Dedifferentiated amniotic fluid mesenchymal stem cell (primary cell): ENCODE results near the gene VAPB.

Experiments
- DNase-seq: peaks from one replicate; pipeline ENCODE4 v3.0.0-alpha.2; 2016; ENCODE audit errors: extremely low spot score

The VAPB gene

DNA sequence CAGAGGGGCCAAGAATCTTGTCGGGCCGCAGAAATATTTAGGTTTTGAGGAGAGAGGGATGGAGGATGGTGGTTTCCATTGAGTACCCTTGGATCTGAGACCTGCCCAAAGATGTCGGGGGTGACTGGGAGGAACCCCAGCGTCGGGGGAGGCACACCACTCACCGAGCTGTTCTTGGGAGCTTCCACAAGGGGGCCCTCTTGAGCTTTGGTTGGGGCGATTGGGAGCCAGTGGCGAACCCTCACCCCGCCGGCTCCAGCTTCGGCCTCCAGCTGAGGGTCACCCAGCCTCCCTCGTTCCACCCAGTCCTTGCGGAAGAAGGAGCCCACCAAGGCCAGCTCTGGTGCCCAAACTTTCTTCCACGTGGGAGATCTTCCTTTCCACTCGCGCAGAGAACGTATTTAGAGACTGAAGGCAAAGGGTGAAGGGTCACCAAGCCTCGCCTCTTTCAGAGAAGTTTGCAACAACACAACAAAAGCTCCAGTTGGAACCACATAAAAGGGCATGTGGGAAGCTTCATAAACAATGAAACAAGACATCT, 92.5 kb downstream of the VAPB start:
- no peak for DNase-seq

DNA sequence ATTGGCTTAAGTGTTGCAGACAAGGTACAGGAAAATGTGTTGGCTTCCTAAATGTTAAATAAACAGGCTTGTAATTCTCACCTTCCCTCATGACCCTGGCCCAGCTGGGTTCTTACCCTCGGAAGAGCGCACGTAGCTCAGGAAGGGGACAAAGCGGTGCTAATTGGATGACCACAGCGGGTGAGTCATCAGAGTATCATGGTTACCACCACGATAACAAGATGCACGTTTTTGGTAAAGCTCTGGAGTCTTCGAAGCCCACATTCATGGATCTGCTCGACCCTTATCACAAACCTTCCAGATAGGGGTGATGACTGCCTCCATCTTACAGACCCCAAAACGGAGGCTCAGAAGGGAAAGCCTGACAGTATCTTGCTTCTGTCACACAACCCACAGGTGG, 93.4 kb downstream of the VAPB start:
- no peak for DNase-seq

DNA sequence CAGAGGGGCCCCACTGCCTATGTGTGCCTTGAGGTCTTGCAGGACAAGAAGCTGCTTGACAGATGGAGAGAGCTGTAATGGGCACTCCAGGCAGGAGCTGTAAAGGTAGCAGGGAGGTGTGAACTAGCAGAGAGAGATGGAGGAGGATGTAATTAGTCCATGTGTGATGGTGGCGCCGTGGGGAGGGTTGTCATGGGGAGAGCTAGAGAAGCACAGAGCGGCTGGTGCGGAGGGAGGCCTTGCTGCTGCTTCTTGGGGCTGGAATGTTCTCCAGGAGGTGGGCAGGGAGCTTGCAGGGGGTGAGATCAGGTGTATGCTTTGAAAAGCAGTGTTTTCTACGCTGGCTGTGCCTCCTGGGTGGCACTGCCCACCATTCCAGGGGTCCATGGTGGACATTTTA, 94.0 kb downstream of the VAPB start:
- DNase-seq, result no peak

DNA sequence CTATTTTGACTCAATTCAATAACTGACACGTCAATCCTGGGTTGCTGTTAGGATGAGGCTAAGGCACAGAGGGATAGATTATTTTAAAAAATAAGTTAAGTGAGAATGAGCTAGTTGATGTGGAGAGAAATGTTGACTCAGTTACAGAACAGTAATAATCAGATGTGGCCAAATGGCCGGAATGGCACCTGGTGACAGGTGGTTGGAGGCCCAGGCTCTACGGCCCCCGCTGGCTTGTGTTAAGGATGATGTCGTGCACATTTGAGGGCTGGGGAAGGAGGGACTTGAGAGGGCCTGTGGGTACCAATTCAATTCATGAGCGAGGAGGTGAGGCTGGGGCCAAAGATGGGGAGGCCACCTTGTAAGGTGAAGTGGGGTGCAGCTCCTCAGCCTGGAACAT, 94.4 kb downstream of the VAPB start:
- no peak for DNase-seq

DNA sequence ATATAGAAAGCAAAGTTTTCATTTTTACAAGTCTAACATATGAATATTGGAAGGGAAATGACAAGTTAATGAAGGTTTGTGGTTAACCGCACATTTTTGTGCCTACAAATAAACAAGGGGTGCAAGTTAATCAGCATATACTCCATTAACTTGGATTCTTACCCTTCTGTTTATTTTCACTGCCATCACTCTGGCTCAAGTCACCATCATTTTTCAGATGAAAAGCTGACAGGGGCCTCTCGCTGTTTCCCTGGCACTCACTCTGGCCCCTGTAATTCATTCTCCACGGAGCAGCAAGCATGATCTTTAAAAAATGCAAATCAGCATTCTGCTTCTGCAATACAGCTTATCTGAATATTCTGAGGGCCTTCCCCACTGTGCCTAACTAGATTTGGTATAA, 96.4 kb downstream of the VAPB start:
- DNase-seq, result no peak

DNA sequence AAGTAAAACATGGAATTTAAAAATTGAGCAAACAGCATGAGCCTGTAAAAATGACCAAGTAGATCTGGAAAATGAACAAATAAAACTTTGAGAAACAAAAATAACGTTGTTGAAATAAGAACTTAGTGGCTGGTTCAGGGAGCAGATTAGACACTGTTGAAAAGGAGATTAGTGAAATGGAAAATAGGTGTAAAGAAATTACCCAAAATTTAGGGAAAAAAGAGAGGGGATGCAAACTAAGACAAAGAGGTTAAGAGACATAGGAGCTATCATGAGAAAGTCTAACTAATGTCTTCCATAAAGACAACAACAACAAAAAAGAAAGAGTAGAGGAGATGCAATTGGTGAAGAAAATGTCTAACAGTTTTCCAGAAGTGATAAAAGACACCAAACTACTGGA, 97.2 kb downstream of the VAPB start:
- DNase-seq, result no peak

DNA sequence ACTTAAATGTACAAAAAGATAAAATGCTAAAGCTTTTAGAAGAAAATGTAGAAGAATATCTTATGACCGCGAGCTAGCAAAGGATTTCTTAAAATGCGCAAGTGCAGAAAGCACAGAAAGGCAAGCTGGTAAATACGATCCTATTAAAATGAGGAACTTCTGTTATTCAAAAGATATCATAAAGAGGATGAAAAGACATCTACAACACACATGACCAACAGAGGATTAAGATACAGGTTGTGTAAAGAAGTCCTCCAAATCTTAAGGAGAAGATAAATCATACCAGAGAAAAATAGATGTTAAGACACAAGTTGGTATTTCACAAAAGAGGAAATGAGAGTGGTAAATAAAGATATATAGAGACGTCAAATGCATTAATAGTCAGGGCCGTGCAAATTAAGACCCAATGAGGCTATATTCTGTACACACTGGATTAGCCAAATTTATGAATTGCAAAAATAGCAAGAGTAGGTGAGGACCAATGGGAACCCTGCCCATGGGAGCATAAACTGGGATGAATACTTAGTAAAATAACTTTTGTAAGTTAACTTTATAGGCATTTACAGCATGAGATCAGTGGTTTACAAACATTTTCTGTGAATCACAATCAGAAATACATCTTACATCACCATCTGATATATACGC, 103.2 kb downstream of the VAPB start:
- no peak for DNase-seq

DNA sequence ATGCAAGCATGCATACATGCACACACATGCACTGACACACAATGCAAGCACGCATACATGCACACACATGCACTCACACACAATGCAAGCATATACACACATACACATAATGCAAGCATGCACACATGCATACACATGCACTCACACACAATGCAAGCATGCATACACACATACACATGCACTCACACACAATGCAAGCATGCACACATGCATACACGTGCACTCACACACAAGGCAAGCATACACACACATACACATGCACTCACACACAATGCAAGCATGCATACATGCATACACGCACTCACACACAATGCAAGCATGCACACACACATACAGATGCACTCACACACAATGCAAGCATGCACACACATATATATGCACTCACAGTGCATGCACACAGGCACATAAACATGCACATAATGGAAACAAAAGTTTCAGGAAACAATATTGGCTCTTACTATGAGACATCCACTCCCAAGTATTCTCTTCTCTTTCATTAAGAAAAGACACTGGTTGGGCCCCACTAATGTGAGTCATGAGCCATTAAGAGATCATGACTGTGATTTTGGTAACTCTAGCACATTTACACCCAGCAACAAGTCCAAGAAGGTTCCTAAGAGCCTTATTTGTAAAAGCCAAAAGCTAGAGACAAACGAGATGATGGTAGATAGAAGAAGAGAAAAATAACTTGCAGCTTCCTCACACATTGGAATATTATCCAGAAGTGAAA, 103.9 kb downstream of the VAPB start:
- no peak for DNase-seq

DNA sequence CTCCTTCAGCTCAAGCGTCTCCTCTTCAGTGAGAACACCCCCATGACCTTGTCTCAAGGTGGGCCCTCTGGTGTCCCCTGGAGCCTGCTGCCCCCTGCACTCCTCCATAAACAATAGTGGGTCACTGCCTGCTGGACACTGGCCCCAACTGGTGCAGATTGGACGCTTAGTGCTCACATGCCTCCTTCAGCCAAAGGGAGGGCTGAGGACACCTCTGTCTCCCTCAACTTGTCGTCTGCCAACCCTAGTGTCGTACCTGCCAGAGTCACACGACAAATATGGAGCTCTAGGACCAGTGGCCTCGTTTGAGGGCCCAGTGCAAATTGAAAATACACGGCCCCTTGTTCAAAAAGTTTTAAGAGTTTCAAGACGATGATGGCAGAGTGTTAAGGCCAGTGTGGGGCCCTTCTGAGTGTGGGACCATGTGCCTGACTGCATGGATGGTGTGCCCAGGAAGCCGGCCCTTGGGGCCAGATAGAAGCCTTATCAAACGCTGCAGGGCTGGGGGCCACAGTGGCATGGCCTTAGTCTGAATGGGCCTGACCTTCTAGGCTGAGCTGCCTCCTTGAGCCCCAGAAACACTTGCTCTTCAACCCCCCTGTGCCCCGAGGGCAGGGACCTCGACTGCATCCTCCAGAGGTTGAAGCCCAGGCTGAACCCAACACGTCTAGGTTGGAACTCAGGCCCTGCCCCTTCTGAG, 106.0 kb downstream of the VAPB start:
- DNase-seq, result no peak

DNA sequence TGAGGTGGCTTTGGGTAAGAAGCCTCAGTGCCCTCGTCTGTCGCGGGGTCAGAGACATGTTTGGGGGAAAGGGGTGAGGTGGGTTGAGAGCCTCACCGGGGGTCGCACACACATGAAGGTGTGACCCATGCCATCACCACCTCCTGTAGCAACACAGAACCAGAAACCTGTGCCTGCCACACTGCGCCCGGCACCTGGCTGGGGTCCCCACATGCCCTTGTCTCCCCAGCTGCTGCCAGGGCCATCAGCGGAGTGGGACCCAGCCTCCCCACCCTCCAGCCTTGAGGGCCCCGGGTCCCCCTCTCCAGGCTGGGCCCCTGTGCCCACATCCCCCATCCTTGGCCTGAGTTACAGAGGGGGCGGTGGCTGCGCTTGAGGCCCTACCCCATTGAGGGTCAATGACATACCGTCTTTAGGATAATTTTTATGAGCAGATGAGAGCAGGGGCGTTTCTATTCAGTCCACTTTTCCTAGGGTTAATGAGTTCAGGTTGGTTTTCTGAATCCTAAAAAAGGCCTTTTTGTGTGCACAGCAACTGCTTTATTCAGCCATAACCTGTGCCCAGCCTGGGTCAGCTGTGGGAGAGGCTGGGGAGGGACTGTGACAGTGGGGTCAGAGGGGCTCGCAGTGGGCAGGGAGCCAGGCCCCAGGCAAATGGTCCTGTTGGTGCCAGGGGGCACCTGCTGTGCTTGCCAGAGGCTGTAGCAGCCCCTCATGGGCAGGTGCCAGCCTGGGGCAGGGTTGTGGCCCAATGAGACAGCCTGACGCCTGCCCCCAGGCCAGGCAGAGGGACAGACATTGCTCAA, 106.8 kb downstream of the VAPB start:
- DNase-seq, result no peak

DNA sequence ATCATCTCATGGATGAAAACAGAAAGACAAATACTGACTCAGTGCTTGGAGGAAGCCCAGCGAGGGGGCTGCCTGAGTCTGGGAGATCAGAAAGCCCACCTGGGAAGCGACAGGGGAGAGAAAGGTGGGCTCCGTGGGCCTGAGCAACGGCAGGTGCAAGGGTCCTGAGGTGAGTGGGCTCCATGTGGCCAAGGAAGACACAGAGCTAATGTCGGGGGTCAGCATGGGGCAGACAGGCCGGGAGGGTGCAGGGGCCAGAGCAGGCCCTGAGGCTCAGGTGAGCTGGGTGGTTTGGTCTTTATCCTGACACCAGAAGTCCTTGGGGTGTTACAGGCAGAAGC, 107.4 kb downstream of the VAPB start:
- DNase-seq, result no peak

DNA sequence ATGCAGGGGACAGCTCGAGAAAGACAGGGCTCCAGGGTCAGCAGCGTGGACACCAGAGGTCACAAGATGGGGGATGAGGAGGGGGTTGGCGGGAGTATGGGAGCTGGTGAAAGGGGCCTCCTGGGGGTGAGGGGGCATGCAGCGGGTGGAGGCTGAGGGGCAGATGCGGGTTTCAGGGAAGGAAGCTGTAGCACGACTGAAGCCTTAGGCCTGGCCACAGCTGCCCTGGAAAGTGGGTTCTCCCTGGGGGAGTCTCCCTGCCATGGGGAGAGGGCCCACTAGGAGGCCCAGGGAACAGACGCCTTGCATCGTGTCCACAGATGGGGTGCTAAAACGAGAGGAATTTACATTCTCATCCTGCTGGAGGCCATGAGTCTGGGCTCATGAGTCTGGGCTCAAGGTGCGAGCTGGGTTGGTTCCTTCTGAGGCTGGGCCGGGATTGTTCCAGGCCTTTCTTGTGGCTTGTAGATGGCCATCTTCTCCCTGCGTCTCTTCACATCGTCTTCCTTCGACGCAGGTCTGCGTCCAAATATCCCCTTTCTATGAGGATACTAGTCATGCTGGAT, 108.1 kb downstream of the VAPB start:
- DNase-seq, result no peak

DNA sequence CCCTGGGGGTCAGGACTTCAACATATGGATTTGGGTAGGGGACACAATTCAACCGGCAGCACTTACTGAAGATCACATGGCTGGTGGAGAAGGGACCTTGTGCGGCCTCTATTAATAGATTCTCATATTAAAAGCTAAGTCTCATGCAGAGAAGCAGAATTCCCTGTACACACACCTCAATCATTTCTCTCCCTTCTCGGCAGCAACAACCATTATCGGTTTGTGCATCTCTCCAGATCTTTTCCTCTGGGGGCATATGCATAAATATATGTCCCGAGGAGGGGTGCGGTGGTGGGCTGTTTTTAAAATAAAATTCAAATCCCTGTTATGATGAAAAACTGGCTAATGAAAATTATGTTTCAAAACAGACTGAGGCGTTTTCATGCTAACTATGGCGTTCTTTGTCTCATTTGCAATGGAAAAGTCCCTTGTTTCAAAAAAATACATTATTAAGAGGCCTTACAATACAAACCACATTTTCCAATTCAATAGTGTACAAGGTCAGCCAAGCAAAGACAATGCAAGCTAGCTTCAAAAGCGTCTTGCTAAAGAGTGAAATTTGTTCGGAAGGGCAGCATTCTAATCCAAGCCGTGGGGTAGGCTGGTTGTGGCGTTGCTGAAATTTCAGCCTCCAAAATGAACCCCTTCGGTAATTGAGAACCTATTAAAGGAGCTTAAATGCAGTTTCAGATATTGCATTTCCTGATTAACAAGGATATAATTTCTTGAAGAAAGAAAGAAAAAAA, 108.9 kb downstream of the VAPB start:
- DNase-seq, result no peak

DNA sequence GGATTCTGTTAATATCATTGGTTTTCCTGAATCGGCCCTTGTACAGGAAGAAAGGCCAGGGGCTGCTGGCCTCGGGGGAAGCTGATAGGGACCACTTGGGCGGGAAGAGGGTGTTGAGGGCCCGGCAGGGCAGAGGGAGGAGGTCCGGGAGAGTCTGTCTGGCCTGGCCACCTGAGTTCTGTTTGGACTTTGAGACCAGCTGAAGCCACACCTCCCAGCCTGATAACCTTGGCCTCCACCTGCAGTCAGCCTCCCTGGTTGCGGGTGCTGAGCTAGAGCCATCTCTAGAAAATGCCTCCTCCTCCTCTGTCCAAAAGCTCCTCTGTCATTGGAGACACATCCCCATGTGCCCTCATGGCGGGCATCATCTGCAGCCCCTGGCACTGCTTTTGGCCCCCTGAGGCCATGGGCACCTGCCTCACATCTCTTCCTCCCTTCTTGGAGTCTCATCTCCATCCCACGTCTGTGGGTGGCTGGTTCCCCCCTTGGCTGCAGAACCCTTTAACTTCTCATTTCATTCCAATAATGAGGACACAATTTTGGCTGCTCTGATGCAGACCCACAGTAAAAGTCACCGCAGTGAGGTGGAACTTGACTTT, 109.5 kb downstream of the VAPB start:
- no peak for DNase-seq

DNA sequence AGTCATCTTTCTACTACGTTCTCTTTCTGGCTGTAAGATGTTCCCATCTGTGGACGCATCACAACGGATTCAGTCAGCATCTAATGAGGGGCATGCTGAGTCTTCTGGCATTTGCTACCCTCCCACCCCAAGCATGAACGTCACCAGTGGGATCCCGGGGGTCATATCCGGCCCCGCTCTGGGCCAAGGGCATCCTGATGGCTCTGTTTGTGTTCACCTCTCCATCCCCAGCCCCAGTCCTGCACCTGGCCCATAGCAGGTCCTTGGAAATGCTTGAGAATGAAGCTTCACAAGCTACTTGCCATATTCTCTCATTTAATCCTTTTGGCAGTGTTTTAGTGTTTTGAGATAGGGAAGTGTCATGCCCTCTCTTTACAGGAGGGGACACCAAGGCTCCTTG, 111.2 kb downstream of the VAPB start:
- no peak for DNase-seq
